HG02588 (cell line): ENCODE results near the gene CEP76.

Source experiments
- ATAC-seq: cut with Tn5 transposase; IDR thresholded peaks from one replicate; pipeline ENCODE4 v1.9.1; 2021; ENCODE audit warnings: mild to moderate bottlenecking, moderate library complexity; ENCODE audit not compliant: unreplicated experiment

CEP76 gene

GRCh38 chr18:12702221-12703095 lies at the start of gene CEP76, which contains the start of gene PSMG2:
Gene CEP76, minus strand, starts transcription at chr18:12702723. Its CDS starts 175 bp downstream, at chr18:12702548.
Gene PSMG2, plus strand, starts transcription at chr18:12703042. Its CDS starts 66 bp downstream, at chr18:12703108.
- ATAC-seq, result peak; percentile 77

- ATAC-seq, result no peak
Measured at GRCh38 chr18:12751891-12752290, 49.4 kb upstream of the CEP76 start.

DNA sequence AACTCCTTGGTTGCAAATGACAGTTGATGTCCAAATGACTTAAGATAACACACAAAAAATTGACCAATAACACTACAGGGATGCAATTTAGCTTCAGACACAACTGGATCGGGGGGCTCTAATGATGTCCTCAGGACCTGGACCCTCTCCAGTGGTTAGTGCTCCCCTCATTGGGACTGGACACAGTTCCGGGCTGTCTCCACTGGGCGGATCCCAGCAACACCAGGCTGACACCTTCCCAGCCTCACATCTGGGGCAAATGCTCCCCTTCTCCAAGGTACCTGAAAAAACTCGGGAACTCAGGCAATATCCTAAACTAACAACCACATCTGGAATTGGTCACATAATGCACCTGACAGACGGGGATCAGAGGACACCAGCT lies 49.0 kb upstream of the CEP76 start:
- ATAC-seq, result no peak

DNA sequence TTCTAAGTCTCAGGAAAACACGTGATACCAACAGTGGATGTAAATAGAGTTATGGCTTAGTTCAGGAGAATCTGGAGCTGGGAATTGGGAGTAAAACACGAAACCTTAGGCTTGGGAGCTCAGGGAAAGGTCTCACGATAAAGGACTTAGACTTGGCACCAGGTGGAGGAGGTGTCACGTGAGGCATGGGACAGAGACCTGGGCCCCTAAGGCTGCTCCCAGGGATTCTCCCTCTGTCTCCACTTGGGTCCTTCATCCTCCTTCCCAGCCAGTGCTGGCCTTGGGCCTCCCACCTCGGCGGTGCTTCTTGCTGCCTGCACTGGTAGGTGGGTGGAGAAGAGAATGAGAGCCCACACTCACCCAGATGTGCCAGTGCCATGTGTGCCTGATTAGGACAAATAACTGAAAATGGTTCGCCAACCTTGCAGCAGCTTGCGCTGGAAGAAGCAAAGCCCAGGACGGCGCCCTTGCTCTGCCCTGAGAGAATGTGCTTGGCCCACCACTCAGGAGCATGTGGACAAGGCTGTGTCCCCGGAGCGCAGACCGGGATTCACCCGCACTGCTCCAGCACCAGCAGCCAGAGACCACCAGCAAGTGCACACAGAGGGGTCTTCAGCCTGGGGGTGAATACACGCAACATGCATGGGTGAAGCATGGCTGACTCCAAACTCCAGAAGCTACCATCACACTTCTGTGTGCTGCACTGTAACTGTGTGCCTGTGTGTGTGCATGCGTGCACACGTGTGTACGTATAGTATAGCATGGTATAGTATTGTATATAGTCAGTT lies 48.4 kb upstream of the CEP76 start:
- ATAC-seq, result no peak

DNA sequence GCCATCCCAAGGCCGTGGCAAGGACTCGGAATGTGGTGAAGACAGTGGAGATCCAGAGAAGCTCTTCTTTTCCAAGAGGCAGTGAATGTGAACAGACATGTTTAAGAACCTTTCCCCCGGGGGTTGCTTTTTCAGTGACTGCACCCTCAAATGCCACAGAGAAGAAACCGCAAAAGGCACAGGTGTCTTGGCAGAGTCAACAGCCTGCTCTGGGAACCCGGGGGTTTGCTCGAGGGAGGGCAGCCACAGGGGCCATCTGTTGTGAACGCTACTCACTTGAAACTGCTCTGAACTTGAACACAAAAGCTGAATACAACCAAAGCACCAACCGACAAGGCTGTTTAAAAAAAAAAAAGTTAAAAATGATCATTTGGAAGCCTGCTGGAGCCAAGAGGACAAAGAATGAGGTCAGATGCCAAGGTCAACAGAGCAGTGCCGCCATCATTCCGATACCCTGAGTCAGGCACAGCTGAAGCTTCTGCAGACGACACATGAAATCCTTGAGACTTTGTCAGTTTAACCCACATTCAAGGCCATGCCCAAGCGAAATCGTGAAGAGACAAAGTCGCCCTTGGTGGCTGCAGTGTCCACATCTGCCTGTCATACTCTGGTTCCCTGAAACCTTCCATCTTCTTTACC lies 47.7 kb upstream of the CEP76 start:
- ATAC-seq, result no peak

- ATAC-seq, result no peak
Measured at GRCh38 chr18:12749121-12749520, 46.6 kb upstream of the CEP76 start.

GRCh38 chr18:12748671-12749070 lies 46.1 kb upstream of the CEP76 start:
- no peak for ATAC-seq

DNA sequence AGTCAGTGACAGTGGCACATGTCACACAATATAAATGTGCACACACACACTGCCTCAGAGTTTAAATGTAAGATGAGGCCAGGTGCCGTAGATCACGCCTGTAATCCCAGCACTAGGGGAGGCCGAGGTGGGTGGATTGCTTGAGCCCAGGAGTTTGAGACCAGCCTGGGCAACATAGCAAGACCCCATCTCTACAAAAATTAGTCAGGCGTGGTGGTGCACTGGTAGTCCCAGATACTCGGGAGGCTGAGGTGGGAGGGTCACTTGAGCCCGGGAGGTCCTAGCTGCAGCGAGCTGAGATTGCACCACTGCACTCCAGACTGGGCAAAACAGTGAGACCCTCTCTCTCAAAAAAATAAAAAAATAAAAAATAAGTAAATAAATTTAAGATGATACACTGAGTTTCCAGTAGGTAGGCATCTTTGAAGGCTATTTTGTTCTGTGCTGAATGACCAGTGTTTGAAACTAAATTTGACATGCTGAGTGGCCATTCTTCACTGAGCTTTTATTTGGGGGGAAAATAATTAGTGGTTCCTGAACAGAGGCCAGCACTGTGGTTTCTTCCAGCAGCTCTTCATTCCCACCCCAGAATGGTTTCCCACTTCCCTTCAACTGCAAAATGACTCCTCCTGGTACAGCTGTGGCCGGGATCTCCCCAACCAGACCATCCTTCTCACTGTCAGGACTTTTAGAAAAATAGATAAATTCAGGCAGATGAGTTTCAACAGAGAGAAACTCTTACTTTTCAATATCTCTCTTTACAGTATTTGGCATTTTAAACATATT lies 45.2 kb upstream of the CEP76 start:
- ATAC-seq, result no peak

DNA sequence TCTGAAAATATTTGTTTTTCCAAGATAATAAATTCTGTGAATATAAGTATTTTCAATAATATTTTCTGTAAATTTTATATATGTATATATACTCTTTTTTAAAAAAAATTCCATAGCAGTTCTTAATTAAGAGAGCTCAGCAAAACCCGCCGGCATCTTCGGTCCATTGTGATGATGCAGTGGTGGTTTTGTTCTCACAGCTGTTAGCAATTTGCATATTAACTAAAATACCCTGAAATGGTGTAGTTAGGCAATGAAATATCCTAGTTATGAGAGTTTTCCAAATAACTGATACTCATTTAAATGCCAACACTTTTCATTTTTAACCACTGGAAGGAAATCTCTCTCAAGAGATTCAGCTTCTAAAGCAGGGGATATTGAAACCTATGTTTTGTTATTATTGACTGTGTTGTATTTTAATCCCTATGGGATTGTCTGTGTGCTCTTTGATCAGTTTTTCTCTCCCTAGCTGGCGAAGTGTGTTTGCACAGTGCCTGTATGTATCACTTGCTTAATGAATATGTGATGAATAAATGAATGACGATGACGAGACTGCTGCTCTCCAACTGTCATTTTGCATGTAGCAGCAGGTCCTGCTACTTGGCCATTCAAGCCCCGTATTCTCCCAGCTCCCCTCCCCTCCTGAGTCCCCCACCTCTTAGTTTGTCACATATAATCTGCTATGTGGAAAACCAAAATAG lies 42.7 kb upstream of the CEP76 start:
- no peak for ATAC-seq

DNA sequence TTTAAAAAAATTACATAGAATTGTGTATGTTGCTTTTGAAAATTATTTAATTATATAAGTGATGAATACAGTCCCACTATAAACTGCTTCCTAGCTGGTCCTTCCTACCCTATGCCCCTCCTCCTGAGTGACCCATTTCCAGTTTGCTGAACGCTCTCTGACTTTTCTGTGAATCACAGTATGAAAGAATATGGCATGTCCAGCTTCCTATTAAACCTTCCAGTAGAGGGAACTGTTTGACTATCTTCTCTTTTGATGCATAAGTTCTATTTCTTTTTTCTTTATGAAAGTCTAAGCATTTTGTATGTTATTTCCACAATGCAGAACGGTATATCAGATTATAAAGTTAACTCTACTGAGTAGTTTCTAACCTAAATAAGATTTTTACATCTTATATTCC lies 41.6 kb upstream of the CEP76 start:
- ATAC-seq, result no peak

- no peak for ATAC-seq
Measured at GRCh38 chr18:12742453-12742852, 39.9 kb upstream of the CEP76 start.

- ATAC-seq, result no peak
Measured at GRCh38 chr18:12741351-12741750, 38.8 kb upstream of the CEP76 start.

DNA sequence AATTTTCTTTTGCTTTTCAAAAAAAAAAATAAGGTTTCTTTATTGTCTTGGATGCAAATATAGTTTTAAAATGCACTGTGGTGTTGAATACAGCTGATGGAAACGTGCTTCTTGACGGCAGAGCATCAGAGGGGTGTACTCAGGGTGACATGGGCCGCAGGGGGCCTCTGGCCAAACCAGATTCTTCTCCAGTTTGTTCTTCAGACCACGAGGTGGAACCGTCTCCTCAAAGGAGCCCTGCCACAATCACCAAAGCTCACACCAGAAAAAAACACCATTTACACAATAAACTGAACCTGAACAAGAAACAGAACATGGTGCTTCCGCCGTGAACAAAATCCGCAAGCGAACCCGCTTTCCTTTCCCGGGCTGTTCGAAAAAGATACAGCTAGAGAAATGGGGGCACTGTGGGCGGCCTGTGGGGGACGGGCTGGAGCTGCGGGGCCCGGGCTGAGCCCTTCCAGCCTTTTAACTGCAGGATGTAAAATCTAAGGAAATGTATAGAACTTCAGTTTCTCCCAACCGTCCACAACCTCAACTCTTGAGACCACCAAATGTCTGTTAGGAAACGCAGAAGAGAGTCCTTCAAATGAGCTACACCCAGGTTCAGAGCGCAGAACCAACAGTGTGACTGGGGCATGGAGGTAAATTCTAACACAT lies 34.9 kb upstream of the CEP76 start:
- no peak for ATAC-seq

DNA sequence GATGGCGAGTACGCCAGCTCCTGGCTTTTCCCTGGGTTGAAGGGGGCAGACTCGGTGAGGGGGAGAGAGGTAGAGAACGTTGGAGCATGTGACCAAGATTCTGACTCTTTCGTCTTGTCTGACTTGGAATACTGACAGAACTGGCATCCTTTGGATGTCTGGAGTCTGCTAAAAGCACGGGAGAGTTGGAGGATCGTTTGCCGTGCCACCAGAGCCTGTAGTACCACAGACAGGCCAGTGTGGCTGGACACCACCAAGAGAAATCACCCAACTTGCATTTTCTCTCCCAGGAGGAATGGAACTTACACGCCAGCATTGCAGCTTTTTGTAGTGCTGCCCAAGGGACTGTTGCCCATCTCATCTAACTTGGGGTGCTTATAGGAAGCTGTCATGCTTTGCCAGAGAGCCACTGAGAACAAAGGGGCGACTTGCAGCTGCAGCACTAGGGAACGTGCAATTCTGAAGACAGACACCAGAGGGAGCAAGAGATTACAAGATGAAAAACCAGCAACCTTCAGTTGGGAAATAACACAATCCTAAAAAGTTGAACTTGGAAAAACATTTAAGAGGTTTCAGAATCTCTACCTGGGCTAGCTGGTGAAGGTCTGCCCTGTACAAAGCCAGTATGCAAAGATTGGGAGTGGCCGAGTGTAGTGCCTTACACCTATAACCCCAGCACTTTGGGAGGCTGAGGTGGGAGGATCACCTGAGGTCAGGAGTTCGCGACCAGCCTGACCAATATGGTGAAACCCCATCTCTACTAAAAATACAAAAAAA lies 24.4 kb upstream of the CEP76 start:
- ATAC-seq, result no peak

GRCh38 chr18:12726331-12726730 lies 23.8 kb upstream of the CEP76 start:
- ATAC-seq, result no peak

- ATAC-seq, result no peak
Measured at GRCh38 chr18:12722731-12723130, 20.2 kb upstream of the CEP76 start.

- no peak for ATAC-seq
Measured at GRCh38 chr18:12721495-12722275, 19.2 kb upstream of the CEP76 start.

DNA sequence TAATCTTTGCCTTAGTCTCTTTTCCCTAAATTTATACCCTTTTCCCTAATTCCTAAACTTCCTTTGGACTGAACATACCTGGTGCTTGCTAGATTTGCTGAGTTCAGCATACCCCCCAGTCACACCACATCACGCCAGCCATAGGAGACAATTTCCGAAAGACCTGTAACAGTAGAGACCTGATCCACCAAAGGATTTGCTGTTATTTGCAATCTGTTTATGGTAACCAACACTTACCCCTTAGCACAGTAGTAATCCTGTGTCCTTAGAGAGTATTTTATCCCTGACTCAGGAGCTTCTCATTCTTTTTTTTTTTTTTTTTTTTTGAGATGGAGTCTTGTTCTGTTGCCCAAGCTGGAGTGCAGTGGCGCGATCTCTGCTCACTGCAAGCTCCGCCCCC lies 8.9 kb upstream of the CEP76 start:
- ATAC-seq, result no peak
